BLaER1 treated with 17β-estradiol and CSF1 and Interleukin-3, amounts not matched to agents 10 nM and 100 nM (cell line): ENCODE data around the gene MUC5B.

Experiments used
- H3K27ac ChIP-seq, 11 experiments: shearing (Covaris generic); formaldehyde crosslinking; 2 replicates each; pipeline ENCODE4 v1.8.1; 2022
- H3K27me3 ChIP-seq, 11 experiments: shearing (Covaris generic); formaldehyde crosslinking; 2 replicates each; pipeline ENCODE4 v1.8.1; 2022
- H3K36me3 ChIP-seq, 11 experiments: shearing (Covaris generic); formaldehyde crosslinking; 2 replicates each; pipeline ENCODE4 v1.8.1; 2022
- H3K4me1 ChIP-seq, 10 experiments: shearing (Covaris generic); formaldehyde crosslinking; 2 replicates each; pipeline ENCODE4 v1.8.1; 2022
- H3K4me2 ChIP-seq, 11 experiments: shearing (Covaris generic); formaldehyde crosslinking; 2 replicates each; pipeline ENCODE4 v1.8.1; 2022
- H3K4me3 ChIP-seq, 10 experiments: shearing (Covaris generic); formaldehyde crosslinking; 2 replicates each; pipeline ENCODE4 v1.8.1; 2022
- H3K9ac ChIP-seq, 11 experiments: shearing (Covaris generic); formaldehyde crosslinking; 2 replicates each; pipeline ENCODE4 v1.8.1; 2022
- H3K9me3 ChIP-seq, 11 experiments: shearing (Covaris generic); formaldehyde crosslinking; replicated peaks in 1 of 11; 2 replicates each; pipeline ENCODE4 v1.8.1; 2022
- H4K20me1 ChIP-seq, 11 experiments: shearing (Covaris generic); formaldehyde crosslinking; 2 replicates each; pipeline ENCODE4 v1.8.1; 2022
- Cebpa-rat ChIP-seq, 11 experiments: shearing (Covaris generic); IDR thresholded peaks; 2 replicates each; pipeline ENCODE4 v1.8.1; 2022

MUC5B gene

GRCh38 chr11:1229471-1230120 lies 6.7 kb downstream of the MUC5B start:
- no peak overlapping the region for H3K4me2 ChIP-seq
- peaks cover 0 to 16% (median 13%) of the 10 kb centered on the region in 11 experiments; a peak in 13 of 22 replicates for H3K27me3 ChIP-seq
- no peak overlapping the region for H3K4me3 ChIP-seq
- H3K4me1 ChIP-seq = peaks cover 0 to 19% (median 8%) of the 10 kb centered on the region in 10 experiments; a peak in 8 of 20 replicates
- peaks cover 0 to 50% (median 0%) of the 10 kb centered on the region in 11 experiments; a peak in 7 of 22 replicates for H4K20me1 ChIP-seq
- H3K27ac ChIP-seq = no peak overlapping the region
- H3K9me3 ChIP-seq = no peaks in the 10 kb centered on the region
- H3K36me3 ChIP-seq = no peaks in the 10 kb centered on the region
- no peak for TF ChIP-seq Cebpa-rat (IDR thresholded peaks at IDR 0.05)
- H3K9ac ChIP-seq = no peak overlapping the region

GRCh38 chr11:1230121-1230455 lies 7.2 kb downstream of the MUC5B start:
- no peaks in the 10 kb centered on the region for H3K9me3 ChIP-seq
- H4K20me1 ChIP-seq = peaks cover 0 to 53% (median 0%) of the 10 kb centered on the region in 11 experiments; a peak in 8 of 22 replicates
- no peaks in the 10 kb centered on the region for H3K36me3 ChIP-seq
- peaks cover 0 to 21% (median 8%) of the 10 kb centered on the region in 10 experiments; a peak in 8 of 20 replicates for H3K4me1 ChIP-seq
- TF ChIP-seq Cebpa-rat (IDR thresholded peaks at IDR 0.05) = no peak
- no peak overlapping the region for H3K27ac ChIP-seq
- no peak overlapping the region for H3K4me2 ChIP-seq
- no peak overlapping the region for H3K4me3 ChIP-seq
- H3K9ac ChIP-seq = no peak overlapping the region
- peaks cover 0 to 16% (median 12%) of the 10 kb centered on the region in 11 experiments; a peak in 12 of 22 replicates for H3K27me3 ChIP-seq

- Histone ChIP-seq H3K9ac (no peak overlapping the region), H3K4me1 (peaks cover 0 to 24% (median 8%) of the 10 kb centered on the region in 10 experiments; a peak in 8 of 20 replicates), H3K27ac (no peak overlapping the region), H3K36me3 (no peaks in the 10 kb centered on the region), H3K4me3 (no peak overlapping the region), H3K27me3 (peaks cover 0 to 16% (median 9%) of the 10 kb centered on the region in 11 experiments; a peak in 10 of 22 replicates), H4K20me1 (peaks cover 0 to 55% (median 0%) of the 10 kb centered on the region in 11 experiments; a peak in 9 of 22 replicates), H3K9me3 (no peaks in the 10 kb centered on the region), H3K4me2 (peak overlapping the region in 7 of 11 experiments; percentile 28 to 70 (median 44); a peak in 12 of 22 replicates)
- TF ChIP-seq Cebpa-rat (IDR thresholded peaks at IDR 0.05) = no peak
Measured at GRCh38 chr11:1230456-1231395, 7.9 kb downstream of the MUC5B start.

- H3K27ac ChIP-seq = no peak overlapping the region
- H3K9ac ChIP-seq = no peak overlapping the region
- no peak for TF ChIP-seq Cebpa-rat (IDR thresholded peaks at IDR 0.05)
- H3K4me2 ChIP-seq = peak overlapping the region in 7 of 11 experiments; percentile 28 to 70 (median 44); a peak in 10 of 22 replicates
- H3K4me3 ChIP-seq = no peak overlapping the region
- no peaks in the 10 kb centered on the region for H3K9me3 ChIP-seq
- peaks cover 0 to 24% (median 8%) of the 10 kb centered on the region in 10 experiments; a peak in 8 of 20 replicates for H3K4me1 ChIP-seq
- peaks cover 0 to 62% (median 2%) of the 10 kb centered on the region in 11 experiments; a peak in 9 of 22 replicates for H4K20me1 ChIP-seq
- H3K36me3 ChIP-seq = no peaks in the 10 kb centered on the region
- peaks cover 0 to 24% (median 16%) of the 10 kb centered on the region in 11 experiments; a peak in 13 of 22 replicates for H3K27me3 ChIP-seq
Measured at GRCh38 chr11:1231396-1232020, 8.6 kb downstream of the MUC5B start.

GRCh38 chr11:1232021-1232882 lies 9.4 kb downstream of the MUC5B start:
- Histone ChIP-seq H3K27ac (no peak overlapping the region), H3K9ac (no peak overlapping the region), H3K4me2 (peak overlapping the region in 1 of 11 experiments; percentile 70; a peak in 4 of 22 replicates), H3K27me3 (peaks cover 0 to 29% (median 21%) of the 10 kb centered on the region in 11 experiments; a peak in 15 of 22 replicates), H4K20me1 (peaks cover 0 to 69% (median 4%) of the 10 kb centered on the region in 11 experiments; a peak in 9 of 22 replicates), H3K4me3 (no peak overlapping the region), H3K36me3 (no peaks in the 10 kb centered on the region), H3K9me3 (no peaks in the 10 kb centered on the region), H3K4me1 (peaks cover 0 to 24% (median 8%) of the 10 kb centered on the region in 10 experiments; a peak in 8 of 20 replicates)
- no peak for TF ChIP-seq Cebpa-rat (IDR thresholded peaks at IDR 0.05)

GRCh38 chr11:1232883-1233321 lies 10.0 kb downstream of the MUC5B start:
- TF ChIP-seq Cebpa-rat (IDR thresholded peaks at IDR 0.05) = no peak

GRCh38 chr11:1233351-1234053 lies 10.6 kb downstream of the MUC5B start:
- H4K20me1 ChIP-seq = peaks cover 0 to 57% (median 4%) of the 10 kb centered on the region in 11 experiments; a peak in 9 of 22 replicates
- no peak overlapping the region for H3K27ac ChIP-seq
- peaks cover 0 to 19% (median 8%) of the 10 kb centered on the region in 10 experiments; a peak in 8 of 20 replicates for H3K4me1 ChIP-seq
- H3K4me2 ChIP-seq = no peak overlapping the region
- H3K9ac ChIP-seq = no peak overlapping the region
- H3K36me3 ChIP-seq = no peaks in the 10 kb centered on the region
- H3K4me3 ChIP-seq = no peak overlapping the region
- peaks cover 0 to 32% (median 21%) of the 10 kb centered on the region in 11 experiments; a peak in 15 of 22 replicates for H3K27me3 ChIP-seq
- H3K9me3 ChIP-seq = no peaks in the 10 kb centered on the region
- no peak for TF ChIP-seq Cebpa-rat (IDR thresholded peaks at IDR 0.05)

More at GRCh38 chr11:1232883-1233321, 10.0 kb downstream of the MUC5B start:
- no peak overlapping the region for H3K4me2 ChIP-seq
- H3K9ac ChIP-seq = no peak overlapping the region
- H4K20me1 ChIP-seq = peaks cover 0 to 62% (median 4%) of the 10 kb centered on the region in 11 experiments; a peak in 9 of 22 replicates
- no peak overlapping the region for H3K27ac ChIP-seq
- peaks cover 0 to 32% (median 21%) of the 10 kb centered on the region in 11 experiments; a peak in 15 of 22 replicates for H3K27me3 ChIP-seq
- H3K36me3 ChIP-seq = no peaks in the 10 kb centered on the region
- peaks cover 0 to 23% (median 8%) of the 10 kb centered on the region in 10 experiments; a peak in 8 of 20 replicates for H3K4me1 ChIP-seq
- no peaks in the 10 kb centered on the region for H3K9me3 ChIP-seq
- H3K4me3 ChIP-seq = no peak overlapping the region
